Measurements from ENCODE around the gene BTNL3. TPM values are rescaled to one million over a fixed set of nuclear protein-coding genes. Genes with fewer than 3 reads are reported as not detected.
"Not testable (repeated sequence)": the region's sequence is repeated elsewhere in the genome, so short reads cannot be mapped to it uniquely, and the experiment has no call there.

The BTNL3 gene
- total and polyA plus RNA-seq, 8 donors, result 0.31 to 10.5 (median 0.60) TPM; not detected in 2

- DNase-seq, result no peak
- Histone ChIP-seq H3K27me3 (peaks cover 0 to 16% (median 0%) of the 10 kb centered on the region in 3 donors), H3K27ac (no peak overlapping the region), H3K4me3 (no peak overlapping the region), H3K4me1 (no peaks in the 10 kb centered on the region), H3K9me3 (peaks cover 0 to 9% (median 6%) of the 10 kb centered on the region in 4 donors), H3K36me3 (no peaks in the 10 kb centered on the region)
- TF ChIP-seq CTCF (IDR thresholded peaks at IDR 0.05) (no peak), POLR2AphosphoS5 (IDR thresholded peaks at IDR 0.05) (no peak), POLR2A (IDR thresholded peaks at IDR 0.05) (no peak), EP300 (IDR thresholded peaks at IDR 0.05) (no peak)
- intact Hi-C loops (cut with DNase I; ENCODE audit: low total_unique reads), result loop anchor here (5.0 kb wide), 1 partner anchor 58 kb away; no protein-coding TSS in a partner anchor
- 76 to 85% (median 83%) methylated on average over 6 to 9 of the region's 9 CpGs for WGBS, 5 donors
Measured at GRCh38 chr5:181005791-181006190, 17.1 kb downstream of the BTNL3 start.

DNA sequence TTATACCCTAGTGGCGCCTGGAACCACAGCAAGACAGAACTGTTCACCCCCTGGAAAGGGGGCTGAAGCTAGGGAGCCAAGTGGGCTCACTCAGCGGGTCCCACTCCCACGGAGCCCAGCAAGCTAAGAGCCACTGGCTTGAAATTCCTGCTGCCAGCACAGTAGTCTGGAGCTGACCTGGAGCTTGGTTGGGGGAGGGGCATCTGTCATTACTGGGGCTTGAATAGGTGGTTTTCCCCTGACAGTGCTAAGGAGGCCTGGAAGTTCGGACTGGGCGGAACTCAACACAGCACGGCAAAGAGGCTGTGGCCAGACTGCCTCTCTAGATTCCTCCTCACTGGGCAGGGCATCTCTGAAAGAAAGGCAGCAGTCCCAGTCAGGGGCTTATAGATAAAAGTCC lies 19.5 kb downstream of the BTNL3 start:
- no peak overlapping the region for H3K4me3 ChIP-seq
- peaks cover 0 to 9% (median 6%) of the 10 kb centered on the region in 4 donors for H3K9me3 ChIP-seq
- H3K27me3 ChIP-seq, result peaks cover 0 to 16% (median 0%) of the 10 kb centered on the region in 3 donors
- H3K4me1 ChIP-seq, result no peaks in the 10 kb centered on the region
- no peaks in the 10 kb centered on the region for H3K36me3 ChIP-seq
- intact Hi-C loops (cut with DNase I; ENCODE audit: low total_unique reads), result loop anchor here (5.0 kb wide), 1 partner anchor 61 kb away; no protein-coding TSS in a partner anchor
- no peak for TF ChIP-seq POLR2AphosphoS5 (IDR thresholded peaks at IDR 0.05)
- TF ChIP-seq CTCF (IDR thresholded peaks at IDR 0.05), result no peak
- TF ChIP-seq EP300 (IDR thresholded peaks at IDR 0.05), result no peak
- TF ChIP-seq POLR2A (IDR thresholded peaks at IDR 0.05), result no peak
- no peak for DNase-seq
- no peak overlapping the region for H3K27ac ChIP-seq
- 71 to 87% (median 72%) methylated on average over 6 of the region's 6 CpGs; no CpG with 5 or more reads in 1 of the 5 donors for WGBS, 5 donors

DNA sequence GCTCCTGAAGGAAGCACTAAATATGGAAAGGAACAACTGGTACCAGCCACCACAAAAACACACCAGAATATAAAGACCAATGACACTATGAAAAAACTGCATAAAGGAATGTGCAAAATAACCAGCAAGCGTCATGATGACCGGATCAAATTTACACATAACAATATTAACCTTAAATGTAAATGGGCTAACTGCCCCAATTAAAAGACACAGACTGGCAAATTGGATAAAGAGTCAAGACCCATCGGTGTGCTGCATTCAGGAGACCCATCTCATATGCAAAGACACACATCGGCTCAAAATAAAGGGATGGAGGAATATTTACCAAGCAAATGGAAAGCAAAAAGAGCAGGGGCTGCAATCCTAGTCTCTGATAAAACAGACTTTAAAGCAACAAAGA lies 21.4 kb downstream of the BTNL3 start:
- H3K9me3 ChIP-seq; intact Hi-C loops (cut with DNase I; ENCODE audit: low total_unique reads); H3K36me3 ChIP-seq; H3K27ac ChIP-seq; DNase-seq; H3K4me1 ChIP-seq; H3K4me3 ChIP-seq: not testable (repeated sequence)
- H3K27me3 ChIP-seq, result peaks cover 0 to 16% (median 0%) of the 10 kb centered on the region in 3 donors
- WGBS, 5 donors, result 87 to 94% (median 92%) methylated on average over 4 of the region's 4 CpGs

- H3K36me3 ChIP-seq; DNase-seq; H3K27me3 ChIP-seq; H3K9me3 ChIP-seq; intact Hi-C loops (cut with DNase I; ENCODE audit: low total_unique reads); H3K4me3 ChIP-seq; H3K27ac ChIP-seq; H3K4me1 ChIP-seq: not testable (repeated sequence)
Measured at GRCh38 chr5:181014654-181015053, 26.0 kb downstream of the BTNL3 start.

- H3K27me3 ChIP-seq; intact Hi-C loops (cut with DNase I; ENCODE audit: low total_unique reads); H3K4me1 ChIP-seq; H3K4me3 ChIP-seq; DNase-seq; H3K27ac ChIP-seq; H3K36me3 ChIP-seq: not testable (repeated sequence)
- peaks cover 9 to 19% (median 17%) of the 10 kb centered on the region in 4 donors for H3K9me3 ChIP-seq
- WGBS, 5 donors, result 82 to 92% (median 87%) methylated on average over 3 of the region's 3 CpGs
Measured at GRCh38 chr5:181017448-181017847, 28.8 kb downstream of the BTNL3 start.

GRCh38 chr5:181020688-181021087 lies 32.0 kb downstream of the BTNL3 start:
- WGBS, 5 donors, result 75 to 91% (median 83%) methylated on average over 3 of the region's 3 CpGs

More at GRCh38 chr5:181020688-181021087, 32.0 kb downstream of the BTNL3 start:
- intact Hi-C loops (cut with DNase I; ENCODE audit: low total_unique reads), result no loop called here
- H3K27me3 ChIP-seq, result peaks cover 0 to 10% (median 0%) of the 10 kb centered on the region in 3 donors
- peaks cover 9 to 46% (median 33%) of the 10 kb centered on the region in 4 donors for H3K9me3 ChIP-seq
- no peaks in the 10 kb centered on the region for H3K36me3 ChIP-seq
- no peak for DNase-seq
- H3K4me1 ChIP-seq, result no peaks in the 10 kb centered on the region
- TF ChIP-seq POLR2AphosphoS5 (IDR thresholded peaks at IDR 0.05) (no peak), CTCF (IDR thresholded peaks at IDR 0.05) (no peak), POLR2A (IDR thresholded peaks at IDR 0.05) (no peak), EP300 (IDR thresholded peaks at IDR 0.05) (no peak)
- no peak overlapping the region for H3K4me3 ChIP-seq
- H3K27ac ChIP-seq, result no peak overlapping the region

Data from stomach (tissue), 9 donors.